HG02798 (cell line): ENCODE measurements around the gene ZC3H7B.

Experiments used
- ATAC-seq: cut with Tn5 transposase; IDR thresholded peaks from one replicate; pipeline ENCODE4 v1.9.1; 2021; ENCODE audit warnings: mild to moderate bottlenecking; ENCODE audit not compliant: unreplicated experiment, poor library complexity

Gene ZC3H7B

GRCh38 chr22:41348964-41349484, 47.7 kb downstream of the ZC3H7B start:
- ATAC-seq = no peak

- ATAC-seq = no peak
Observed at GRCh38 chr22:41350087-41350486, 48.8 kb downstream of the ZC3H7B start.

GRCh38 chr22:41351011-41351410, 49.7 kb downstream of the ZC3H7B start:
- ATAC-seq = no peak

- no peak for ATAC-seq
Observed at GRCh38 chr22:41352058-41352457, 50.7 kb downstream of the ZC3H7B start.

GRCh38 chr22:41353862-41354575, 52.7 kb downstream of the ZC3H7B start:
- ATAC-seq = no peak

- no peak for ATAC-seq
Observed at GRCh38 chr22:41354979-41355378, 53.7 kb downstream of the ZC3H7B start.

GRCh38 chr22:41355895-41356294, 54.6 kb downstream of the ZC3H7B start:
- no peak for ATAC-seq

GRCh38 chr22:41356430-41357028, 55.2 kb downstream of the ZC3H7B start:
- no peak for ATAC-seq

GRCh38 chr22:41357191-41357590, 55.9 kb downstream of the ZC3H7B start:
- ATAC-seq = no peak

- ATAC-seq = no peak
Observed at GRCh38 chr22:41358927-41359326, 57.6 kb downstream of the ZC3H7B start.

- ATAC-seq = no peak
Observed at GRCh38 chr22:41359376-41359775, 58.1 kb downstream of the ZC3H7B start.

GRCh38 chr22:41360126-41360525, 58.8 kb downstream of the ZC3H7B start:
- ATAC-seq = no peak

GRCh38 chr22:41361716-41362310, 60.5 kb downstream of the ZC3H7B start:
- no peak for ATAC-seq

- ATAC-seq = no peak
Observed at GRCh38 chr22:41362615-41363014, 61.3 kb downstream of the ZC3H7B start.

- ATAC-seq = no peak
Observed at GRCh38 chr22:41364233-41364632, 62.9 kb downstream of the ZC3H7B start.

- no peak for ATAC-seq
Observed at GRCh38 chr22:41364955-41365354, 63.6 kb downstream of the ZC3H7B start.

GRCh38 chr22:41365425-41365824, 64.1 kb downstream of the ZC3H7B start:
- ATAC-seq = no peak

GRCh38 chr22:41366323-41367029, 65.2 kb downstream of the ZC3H7B start:
- ATAC-seq = no peak

- no peak for ATAC-seq
Observed at GRCh38 chr22:41367039-41367679, 65.8 kb downstream of the ZC3H7B start.
